Measurements from ENCODE around the gene BAK1. TPM values are rescaled to one million over a fixed set of nuclear protein-coding genes. Genes with fewer than 3 reads are reported as not detected.

The BAK1 gene
- total RNA-seq, 1 experiment from 2014 or later, result 31.5 TPM

DNA sequence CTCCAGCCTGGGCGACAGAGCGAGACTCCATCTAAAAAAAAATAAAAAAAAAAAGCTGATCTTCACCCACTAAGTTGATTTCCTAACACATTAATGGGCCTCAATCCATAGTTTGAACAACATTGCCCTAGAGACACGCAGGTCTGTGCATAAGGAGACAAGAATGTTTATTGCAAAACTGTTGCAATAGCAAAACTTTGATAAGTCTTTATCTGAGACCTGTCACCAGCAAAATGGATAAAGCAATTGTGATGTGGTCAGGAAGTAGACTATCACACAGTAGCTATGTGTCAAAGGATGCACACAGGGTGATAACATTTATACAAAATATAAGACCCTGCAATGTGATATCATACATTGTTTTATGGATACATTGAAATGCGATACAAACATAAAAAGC lies 36.8 kb upstream of the BAK1 start:
- ATAC-seq (no peak), DNase-seq (ENCODE audit: low read depth, low spot score) (no peak)
- TF ChIP-seq, protein P1, sequence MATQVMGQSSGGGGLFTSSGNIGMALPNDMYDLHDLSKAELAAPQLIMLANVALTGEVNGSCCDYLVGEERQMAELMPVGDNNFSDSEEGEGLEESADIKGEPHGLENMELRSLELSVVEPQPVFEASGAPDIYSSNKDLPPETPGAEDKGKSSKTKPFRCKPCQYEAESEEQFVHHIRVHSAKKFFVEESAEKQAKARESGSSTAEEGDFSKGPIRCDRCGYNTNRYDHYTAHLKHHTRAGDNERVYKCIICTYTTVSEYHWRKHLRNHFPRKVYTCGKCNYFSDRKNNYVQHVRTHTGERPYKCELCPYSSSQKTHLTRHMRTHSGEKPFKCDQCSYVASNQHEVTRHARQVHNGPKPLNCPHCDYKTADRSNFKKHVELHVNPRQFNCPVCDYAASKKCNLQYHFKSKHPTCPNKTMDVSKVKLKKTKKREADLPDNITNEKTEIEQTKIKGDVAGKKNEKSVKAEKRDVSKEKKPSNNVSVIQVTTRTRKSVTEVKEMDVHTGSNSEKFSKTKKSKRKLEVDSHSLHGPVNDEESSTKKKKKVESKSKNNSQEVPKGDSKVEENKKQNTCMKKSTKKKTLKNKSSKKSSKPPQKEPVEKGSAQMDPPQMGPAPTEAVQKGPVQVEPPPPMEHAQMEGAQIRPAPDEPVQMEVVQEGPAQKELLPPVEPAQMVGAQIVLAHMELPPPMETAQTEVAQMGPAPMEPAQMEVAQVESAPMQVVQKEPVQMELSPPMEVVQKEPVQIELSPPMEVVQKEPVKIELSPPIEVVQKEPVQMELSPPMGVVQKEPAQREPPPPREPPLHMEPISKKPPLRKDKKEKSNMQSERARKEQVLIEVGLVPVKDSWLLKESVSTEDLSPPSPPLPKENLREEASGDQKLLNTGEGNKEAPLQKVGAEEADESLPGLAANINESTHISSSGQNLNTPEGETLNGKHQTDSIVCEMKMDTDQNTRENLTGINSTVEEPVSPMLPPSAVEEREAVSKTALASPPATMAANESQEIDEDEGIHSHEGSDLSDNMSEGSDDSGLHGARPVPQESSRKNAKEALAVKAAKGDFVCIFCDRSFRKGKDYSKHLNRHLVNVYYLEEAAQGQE (IDR thresholded peaks at IDR 0.05; ENCODE audit: insufficient read depth in 1 of 2, low read depth in 2 of 2, low read length in 1 of 2), result no peak
- TF ChIP-seq POLR2AphosphoS5 (IDR thresholded peaks at IDR 0.05; ENCODE audit: low read depth, low read length), result no peak
- intact Hi-C loops (cut with micrococcal nuclease; ENCODE audit: unreplicated experiment), result no loop called here
- BruUV-seq (replicated peaks), result no TSS peak
- Histone ChIP-seq H3K4me3 (ENCODE audit: low read depth in 2 of 2, low read length in 2 of 2) (no peak overlapping the region), H3K27me3 (ENCODE audit: control insufficient read depth, insufficient read depth, low read length) (no peaks in the 10 kb centered on the region), H3K36me3 (ENCODE audit: control insufficient read depth, insufficient read depth, low read length) (no peaks in the 10 kb centered on the region; the same call in 1 of the 2 replicates), H3K9me3 (ENCODE audit: control insufficient read depth, insufficient read depth, low read depth, low read length) (no peaks in the 10 kb centered on the region), H3K4me1 (ENCODE audit: control insufficient read depth, insufficient read depth, low read length) (peaks cover 21% of the 10 kb centered on the region), H3K27ac (ENCODE audit: low read length) (no peak overlapping the region)
- in situ Hi-C loops (cut with HindIII; ENCODE audit: low pct_unique_long_range_greater_than_20kb, low sequenced_read_pairs), result no loop called here
- POLR2A ChIA-PET, result no interaction called here
- CTCF ChIA-PET, result no interaction called here

DNA sequence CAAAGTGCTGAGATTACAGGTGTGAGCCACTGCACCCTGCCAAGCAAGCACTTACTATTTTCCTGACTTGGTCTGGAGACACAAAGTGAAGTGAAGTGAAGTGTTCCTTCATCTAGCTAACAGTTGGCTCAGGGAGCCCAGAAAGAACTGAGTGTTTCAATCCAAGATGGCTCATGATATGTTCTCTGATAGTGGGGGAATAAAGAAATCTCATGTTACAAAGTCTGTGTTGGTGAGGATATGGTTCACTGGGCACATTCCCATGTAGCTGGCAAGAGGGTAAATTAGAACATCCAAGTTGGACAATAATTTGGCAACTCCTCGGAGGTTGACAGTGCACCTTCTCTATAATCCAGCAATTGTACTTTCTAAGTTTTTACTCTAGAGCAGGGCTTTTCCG lies 36.0 kb upstream of the BAK1 start:
- no peaks in the 10 kb centered on the region for H3K9me3 ChIP-seq (ENCODE audit: control insufficient read depth, insufficient read depth, low read depth, low read length)
- no peak overlapping the region for H3K4me3 ChIP-seq (ENCODE audit: low read depth in 2 of 2, low read length in 2 of 2)
- BruUV-seq (replicated peaks), result no TSS peak
- CTCF ChIA-PET, result no interaction called here
- TF ChIP-seq SIN3A (IDR thresholded peaks at IDR 0.05; ENCODE audit: borderline replicate concordance, insufficient read depth, low read depth, low read length) (no peak), TCF7L2 (IDR thresholded peaks at IDR 0.05; ENCODE audit: low read depth, low read length) (no peak), POLR2AphosphoS5 (IDR thresholded peaks at IDR 0.05; ENCODE audit: low read depth, low read length) (no peak)
- TF ChIP-seq, protein P2, sequence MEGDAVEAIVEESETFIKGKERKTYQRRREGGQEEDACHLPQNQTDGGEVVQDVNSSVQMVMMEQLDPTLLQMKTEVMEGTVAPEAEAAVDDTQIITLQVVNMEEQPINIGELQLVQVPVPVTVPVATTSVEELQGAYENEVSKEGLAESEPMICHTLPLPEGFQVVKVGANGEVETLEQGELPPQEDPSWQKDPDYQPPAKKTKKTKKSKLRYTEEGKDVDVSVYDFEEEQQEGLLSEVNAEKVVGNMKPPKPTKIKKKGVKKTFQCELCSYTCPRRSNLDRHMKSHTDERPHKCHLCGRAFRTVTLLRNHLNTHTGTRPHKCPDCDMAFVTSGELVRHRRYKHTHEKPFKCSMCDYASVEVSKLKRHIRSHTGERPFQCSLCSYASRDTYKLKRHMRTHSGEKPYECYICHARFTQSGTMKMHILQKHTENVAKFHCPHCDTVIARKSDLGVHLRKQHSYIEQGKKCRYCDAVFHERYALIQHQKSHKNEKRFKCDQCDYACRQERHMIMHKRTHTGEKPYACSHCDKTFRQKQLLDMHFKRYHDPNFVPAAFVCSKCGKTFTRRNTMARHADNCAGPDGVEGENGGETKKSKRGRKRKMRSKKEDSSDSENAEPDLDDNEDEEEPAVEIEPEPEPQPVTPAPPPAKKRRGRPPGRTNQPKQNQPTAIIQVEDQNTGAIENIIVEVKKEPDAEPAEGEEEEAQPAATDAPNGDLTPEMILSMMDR (IDR thresholded peaks at IDR 0.05), result no peak
- TF ChIP-seq, protein P1 (IDR thresholded peaks at IDR 0.05; ENCODE audit: insufficient read depth in 1 of 2, low read depth in 2 of 2, low read length in 1 of 2), result no peak
- H3K27me3 ChIP-seq (ENCODE audit: control insufficient read depth, insufficient read depth, low read length), result no peaks in the 10 kb centered on the region
- POLR2A ChIA-PET, result no interaction called here
- ATAC-seq, result no peak
- no peak overlapping the region for H3K27ac ChIP-seq (ENCODE audit: low read length)
- intact Hi-C loops (cut with micrococcal nuclease; ENCODE audit: unreplicated experiment), result no loop called here
- H3K4me1 ChIP-seq (ENCODE audit: control insufficient read depth, insufficient read depth, low read length), result peaks cover 21% of the 10 kb centered on the region
- no peak for DNase-seq (ENCODE audit: low read depth, low spot score)
- no peaks in the 10 kb centered on the region for H3K36me3 ChIP-seq (ENCODE audit: control insufficient read depth, insufficient read depth, low read length)
- in situ Hi-C loops (cut with HindIII; ENCODE audit: low pct_unique_long_range_greater_than_20kb, low sequenced_read_pairs), result no loop called here
